ENCODE results near the gene BCAN.

Gene BCAN

GRCh38 chr1:156663178-156663577, 21.3 kb downstream of the BCAN start:
- no peak for TF ChIP-seq ZFX (IDR thresholded peaks at IDR 0.05)
- TF ChIP-seq CTCF (conservative IDR thresholded peaks at IDR 0.05), result no peak
- no peak overlapping the region for H3K27ac ChIP-seq

GRCh38 chr1:156664046-156664766, 22.3 kb downstream of the BCAN start:
- no peak for TF ChIP-seq ZFX (IDR thresholded peaks at IDR 0.05)
- TF ChIP-seq CTCF (conservative IDR thresholded peaks at IDR 0.05), result no peak
- no peak overlapping the region for H3K27ac ChIP-seq

- H3K27ac ChIP-seq, result no peak overlapping the region
Measured at GRCh38 chr1:156664767-156665411, 23.0 kb downstream of the BCAN start.

GRCh38 chr1:156665539-156665938, 23.6 kb downstream of the BCAN start:
- TF ChIP-seq CTCF (conservative IDR thresholded peaks at IDR 0.05), result no peak
- H3K27ac ChIP-seq, result no peak overlapping the region

More at GRCh38 chr1:156664767-156665411, 23.0 kb downstream of the BCAN start:
- no peak for TF ChIP-seq ZFX (IDR thresholded peaks at IDR 0.05)
- no peak for TF ChIP-seq CTCF (conservative IDR thresholded peaks at IDR 0.05)

- TF ChIP-seq CTCF (conservative IDR thresholded peaks at IDR 0.05) (no peak), ZFX (IDR thresholded peaks at IDR 0.05) (no peak)
Measured at GRCh38 chr1:156666862-156667609, 25.1 kb downstream of the BCAN start.

GRCh38 chr1:156667610-156667967, 25.7 kb downstream of the BCAN start:
- H3K27ac ChIP-seq, result no peak overlapping the region
- TF ChIP-seq CTCF (conservative IDR thresholded peaks at IDR 0.05) (no peak), ZFX (IDR thresholded peaks at IDR 0.05) (no peak)

More at GRCh38 chr1:156666862-156667609, 25.1 kb downstream of the BCAN start:
- no peak overlapping the region for H3K27ac ChIP-seq
